HL-60 (cell line): ENCODE results near the gene FBXL15.

Source experiments
- GABPA ChIP-seq: IDR thresholded peaks from 2 replicates; pipeline ENCODE4 v1.6.1; 2012; ENCODE audit warnings: low read depth
- POLR2AphosphoS5 ChIP-seq: IDR thresholded peaks from 2 replicates; pipeline ENCODE4 v1.6.1; 2012; ENCODE audit warnings: low read depth
- SPI1 ChIP-seq: IDR thresholded peaks from 2 replicates; pipeline ENCODE4 v1.6.1; 2012; ENCODE audit warnings: low read depth, mild to moderate bottlenecking, borderline replicate concordance
- TF ChIP-seq, protein P1 (sequence below): IDR thresholded peaks from 2 replicates; pipeline ENCODE4 v1.6.1; 2012; ENCODE audit warnings: low read depth; ENCODE audit not compliant: insufficient replicate concordance
- TF ChIP-seq, protein P2 (sequence below): IDR thresholded peaks from one replicate; pipeline ENCODE4 v1.5.1; 2011; ENCODE audit warnings: low read length, control low read depth, inconsistent platforms; ENCODE audit not compliant: insufficient read depth

DNA sequence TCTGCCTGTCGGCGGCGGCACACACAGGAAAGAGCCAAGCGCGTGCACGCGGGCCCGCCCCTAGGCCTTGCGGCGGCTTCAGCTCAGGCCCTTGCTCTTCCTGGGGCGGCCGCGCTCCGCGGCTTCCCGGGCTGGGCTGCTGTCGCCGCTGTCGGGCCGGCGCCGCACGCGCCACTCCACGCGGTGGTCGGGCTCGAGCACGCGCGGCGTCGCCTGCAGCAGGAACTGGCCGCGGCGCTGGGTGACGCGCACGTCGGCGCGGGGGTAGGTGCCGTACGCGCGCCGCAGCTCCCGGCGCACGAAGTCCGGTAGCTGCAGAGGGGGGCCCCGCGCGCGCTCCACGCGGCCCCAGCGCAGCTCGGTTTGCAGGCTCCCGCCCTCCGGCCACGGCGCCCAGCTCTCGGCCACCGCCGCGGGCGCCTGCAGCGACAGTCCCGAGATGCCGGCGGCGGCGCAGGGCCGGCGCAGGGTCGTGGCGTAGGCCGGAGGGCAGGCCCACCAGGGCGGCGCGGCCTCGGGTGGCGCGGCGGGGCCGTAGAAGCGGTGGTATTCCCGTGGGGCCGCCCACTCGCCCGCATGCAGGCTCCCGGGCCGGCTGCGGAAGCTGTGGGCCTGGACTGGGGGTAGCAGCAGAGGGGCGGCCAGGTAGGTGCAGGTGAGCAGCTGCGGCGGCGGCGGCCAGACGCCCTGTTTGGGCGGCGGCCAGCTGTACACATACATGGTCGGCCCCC, 29.9 kb downstream of the FBXL15 start:
- TF ChIP-seq, protein P1, sequence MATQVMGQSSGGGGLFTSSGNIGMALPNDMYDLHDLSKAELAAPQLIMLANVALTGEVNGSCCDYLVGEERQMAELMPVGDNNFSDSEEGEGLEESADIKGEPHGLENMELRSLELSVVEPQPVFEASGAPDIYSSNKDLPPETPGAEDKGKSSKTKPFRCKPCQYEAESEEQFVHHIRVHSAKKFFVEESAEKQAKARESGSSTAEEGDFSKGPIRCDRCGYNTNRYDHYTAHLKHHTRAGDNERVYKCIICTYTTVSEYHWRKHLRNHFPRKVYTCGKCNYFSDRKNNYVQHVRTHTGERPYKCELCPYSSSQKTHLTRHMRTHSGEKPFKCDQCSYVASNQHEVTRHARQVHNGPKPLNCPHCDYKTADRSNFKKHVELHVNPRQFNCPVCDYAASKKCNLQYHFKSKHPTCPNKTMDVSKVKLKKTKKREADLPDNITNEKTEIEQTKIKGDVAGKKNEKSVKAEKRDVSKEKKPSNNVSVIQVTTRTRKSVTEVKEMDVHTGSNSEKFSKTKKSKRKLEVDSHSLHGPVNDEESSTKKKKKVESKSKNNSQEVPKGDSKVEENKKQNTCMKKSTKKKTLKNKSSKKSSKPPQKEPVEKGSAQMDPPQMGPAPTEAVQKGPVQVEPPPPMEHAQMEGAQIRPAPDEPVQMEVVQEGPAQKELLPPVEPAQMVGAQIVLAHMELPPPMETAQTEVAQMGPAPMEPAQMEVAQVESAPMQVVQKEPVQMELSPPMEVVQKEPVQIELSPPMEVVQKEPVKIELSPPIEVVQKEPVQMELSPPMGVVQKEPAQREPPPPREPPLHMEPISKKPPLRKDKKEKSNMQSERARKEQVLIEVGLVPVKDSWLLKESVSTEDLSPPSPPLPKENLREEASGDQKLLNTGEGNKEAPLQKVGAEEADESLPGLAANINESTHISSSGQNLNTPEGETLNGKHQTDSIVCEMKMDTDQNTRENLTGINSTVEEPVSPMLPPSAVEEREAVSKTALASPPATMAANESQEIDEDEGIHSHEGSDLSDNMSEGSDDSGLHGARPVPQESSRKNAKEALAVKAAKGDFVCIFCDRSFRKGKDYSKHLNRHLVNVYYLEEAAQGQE = no peak
- TF ChIP-seq, protein P2, sequence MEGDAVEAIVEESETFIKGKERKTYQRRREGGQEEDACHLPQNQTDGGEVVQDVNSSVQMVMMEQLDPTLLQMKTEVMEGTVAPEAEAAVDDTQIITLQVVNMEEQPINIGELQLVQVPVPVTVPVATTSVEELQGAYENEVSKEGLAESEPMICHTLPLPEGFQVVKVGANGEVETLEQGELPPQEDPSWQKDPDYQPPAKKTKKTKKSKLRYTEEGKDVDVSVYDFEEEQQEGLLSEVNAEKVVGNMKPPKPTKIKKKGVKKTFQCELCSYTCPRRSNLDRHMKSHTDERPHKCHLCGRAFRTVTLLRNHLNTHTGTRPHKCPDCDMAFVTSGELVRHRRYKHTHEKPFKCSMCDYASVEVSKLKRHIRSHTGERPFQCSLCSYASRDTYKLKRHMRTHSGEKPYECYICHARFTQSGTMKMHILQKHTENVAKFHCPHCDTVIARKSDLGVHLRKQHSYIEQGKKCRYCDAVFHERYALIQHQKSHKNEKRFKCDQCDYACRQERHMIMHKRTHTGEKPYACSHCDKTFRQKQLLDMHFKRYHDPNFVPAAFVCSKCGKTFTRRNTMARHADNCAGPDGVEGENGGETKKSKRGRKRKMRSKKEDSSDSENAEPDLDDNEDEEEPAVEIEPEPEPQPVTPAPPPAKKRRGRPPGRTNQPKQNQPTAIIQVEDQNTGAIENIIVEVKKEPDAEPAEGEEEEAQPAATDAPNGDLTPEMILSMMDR = no peak
- TF ChIP-seq POLR2AphosphoS5 = no peak
- TF ChIP-seq SPI1 = 0 out of 2 replicates have a peak, but pooled peaks have one; percentile 3
- TF ChIP-seq GABPA = no peak
